A673 (cell line): ENCODE data around the gene PPP1R16B. TPM values are rescaled to one million over a fixed set of nuclear protein-coding genes. Genes with fewer than 3 reads are reported as not detected.

Source experiments
- BruUV-seq: library from RNA; stranded (reverse); fragments of 400-500 nt; replicated peaks from 2 replicates; lab custom pipeline; 2021; lab: Mats Ljungman, UMichigan
- CTCF ChIA-PET: fragments of 300-600 bp; sonication (Branson Sonifier 250); formaldehyde crosslinking; loops from one replicate; lab custom pipeline; 2022; ENCODE audit warnings: antibody characterized with exemption; lab: Charles Lee
- POLR2A ChIA-PET: fragments of 300-600 bp; sonication (Branson Sonifier 250); formaldehyde crosslinking; loops from one replicate; lab custom pipeline; 2022; ENCODE audit warnings: antibody characterized with exemption; ENCODE audit not compliant: low non-redundant PET; lab: Charles Lee
- DNase-seq: peaks from one replicate; pipeline ENCODE4 v3.0.0-alpha.2; 2015; ENCODE audit warnings: low spot score
- H3K27ac ChIP-seq: fragments of 200-600 bp; sonication (generic); 2 replicates; pipeline ENCODE4 v1.5.1; 2016; ENCODE audit warnings: mixed run types, low read depth, mild to moderate bottlenecking, mixed read lengths, antibody characterized with exemption, low read length; ENCODE audit not compliant: poor library complexity, severe bottlenecking
- H3K27me3 ChIP-seq: fragments of 200-600 bp; sonication (generic); replicated peaks from 2 replicates; pipeline ENCODE4 v1.6.1; 2017; ENCODE audit warnings: mixed run types, low read depth, mild to moderate bottlenecking, mixed read lengths, antibody characterized with exemption, low read length; ENCODE audit not compliant: insufficient read depth, poor library complexity
- H3K36me3 ChIP-seq: fragments of 200-600 bp; sonication (generic); 2 replicates; pipeline ENCODE4 v1.6.1; 2016; ENCODE audit warnings: mixed run types, mild to moderate bottlenecking, mixed read lengths, antibody characterized with exemption, low read length; ENCODE audit not compliant: insufficient read depth, poor library complexity, severe bottlenecking
- H3K4me1 ChIP-seq: fragments of 200-600 bp; sonication (generic); 2 replicates; pipeline ENCODE4 v1.6.1; 2017; ENCODE audit warnings: mixed run types, mild to moderate bottlenecking, mixed read lengths, antibody characterized with exemption, low read length; ENCODE audit not compliant: insufficient read depth, poor library complexity, severe bottlenecking
- H3K4me3 ChIP-seq: fragments of 200-600 bp; sonication (generic); 2 replicates; pipeline ENCODE4 v1.5.1; 2016; ENCODE audit warnings: low read depth, mixed run types, mild to moderate bottlenecking, mixed read lengths, low read length; ENCODE audit not compliant: poor library complexity, severe bottlenecking
- H3K9me3 ChIP-seq: fragments of 200-600 bp; sonication (generic); 2 replicates; pipeline ENCODE4 v1.6.1; 2016; ENCODE audit warnings: mixed run types, low read depth, mild to moderate bottlenecking, mixed read lengths, antibody characterized with exemption, low read length; ENCODE audit not compliant: poor library complexity, severe bottlenecking
- EZH2 ChIP-seq: fragments of 200-600 bp; sonication (generic); IDR thresholded peaks from 2 replicates; pipeline ENCODE4 v1.6.1; 2017; ENCODE audit warnings: borderline replicate concordance, low read depth, mild to moderate bottlenecking, mixed read lengths, antibody characterized with exemption, low read length; ENCODE audit not compliant: poor library complexity, severe bottlenecking
- intact Hi-C: fragments of 100-400 bp; cut with micrococcal nuclease; formaldehyde crosslinking; loops from one replicate; pipeline ENCODE4 v1.10.0; 2022; ENCODE audit not compliant: unreplicated experiment
- total RNA-seq: library from RNA; stranded (reverse); gene quantifications from 2 replicates; pipeline ENCODE4 v1.2.3, GENCODE V29; 2021
- TF ChIP-seq, protein P1 (sequence below): fragments of 300-800, 200-600 bp; sonication (generic); conservative IDR thresholded peaks from 2 replicates; pipeline ENCODE4 v1.5.1; 2017; ENCODE audit warnings: low read depth, mild to moderate bottlenecking, antibody characterized with exemption, low read length, moderate library complexity, mixed read lengths

The PPP1R16B gene
- total RNA-seq, 1 experiment from 2014 or later = 0.17 TPM

DNA sequence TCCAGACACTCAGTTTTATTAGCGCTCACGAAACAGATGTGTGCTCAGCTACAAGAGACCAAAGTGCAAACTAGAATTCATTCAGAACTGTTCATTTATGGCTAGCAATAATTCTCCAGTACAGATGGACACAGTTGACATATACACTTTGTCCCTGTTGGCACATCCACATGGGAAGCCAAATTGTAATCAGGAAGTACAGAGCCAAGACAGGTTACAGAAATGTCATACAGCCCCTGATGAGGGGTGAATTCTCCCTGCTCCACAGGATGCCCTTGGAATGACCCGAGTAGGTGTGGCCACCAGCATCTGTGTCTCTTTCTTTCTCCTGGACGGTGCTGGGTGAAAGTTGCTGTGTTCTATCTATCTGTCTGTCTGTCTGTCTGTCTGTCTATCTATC, 164.2 kb downstream of the PPP1R16B start:
- peaks cover 25% of the 10 kb centered on the region for H3K36me3 ChIP-seq
- ChIA-PET POLR2A (interaction anchor here (0.6 kb wide), 1 partner anchor 11 kb away, joined by 3 read pairs; no protein-coding TSS in a partner anchor), CTCF (no interaction called here)
- intact Hi-C loops = no loop called here
- TF ChIP-seq, protein P1, sequence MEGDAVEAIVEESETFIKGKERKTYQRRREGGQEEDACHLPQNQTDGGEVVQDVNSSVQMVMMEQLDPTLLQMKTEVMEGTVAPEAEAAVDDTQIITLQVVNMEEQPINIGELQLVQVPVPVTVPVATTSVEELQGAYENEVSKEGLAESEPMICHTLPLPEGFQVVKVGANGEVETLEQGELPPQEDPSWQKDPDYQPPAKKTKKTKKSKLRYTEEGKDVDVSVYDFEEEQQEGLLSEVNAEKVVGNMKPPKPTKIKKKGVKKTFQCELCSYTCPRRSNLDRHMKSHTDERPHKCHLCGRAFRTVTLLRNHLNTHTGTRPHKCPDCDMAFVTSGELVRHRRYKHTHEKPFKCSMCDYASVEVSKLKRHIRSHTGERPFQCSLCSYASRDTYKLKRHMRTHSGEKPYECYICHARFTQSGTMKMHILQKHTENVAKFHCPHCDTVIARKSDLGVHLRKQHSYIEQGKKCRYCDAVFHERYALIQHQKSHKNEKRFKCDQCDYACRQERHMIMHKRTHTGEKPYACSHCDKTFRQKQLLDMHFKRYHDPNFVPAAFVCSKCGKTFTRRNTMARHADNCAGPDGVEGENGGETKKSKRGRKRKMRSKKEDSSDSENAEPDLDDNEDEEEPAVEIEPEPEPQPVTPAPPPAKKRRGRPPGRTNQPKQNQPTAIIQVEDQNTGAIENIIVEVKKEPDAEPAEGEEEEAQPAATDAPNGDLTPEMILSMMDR = no peak
- no peak for TF ChIP-seq EZH2
- no peaks in the 10 kb centered on the region for H3K4me1 ChIP-seq
- no peaks in the 10 kb centered on the region for H3K27me3 ChIP-seq
- BruUV-seq = no TSS peak
- H3K27ac ChIP-seq = no peak overlapping the region
- H3K4me3 ChIP-seq = no peak overlapping the region
- H3K9me3 ChIP-seq = no peaks in the 10 kb centered on the region
- DNase-seq = no peak

DNA sequence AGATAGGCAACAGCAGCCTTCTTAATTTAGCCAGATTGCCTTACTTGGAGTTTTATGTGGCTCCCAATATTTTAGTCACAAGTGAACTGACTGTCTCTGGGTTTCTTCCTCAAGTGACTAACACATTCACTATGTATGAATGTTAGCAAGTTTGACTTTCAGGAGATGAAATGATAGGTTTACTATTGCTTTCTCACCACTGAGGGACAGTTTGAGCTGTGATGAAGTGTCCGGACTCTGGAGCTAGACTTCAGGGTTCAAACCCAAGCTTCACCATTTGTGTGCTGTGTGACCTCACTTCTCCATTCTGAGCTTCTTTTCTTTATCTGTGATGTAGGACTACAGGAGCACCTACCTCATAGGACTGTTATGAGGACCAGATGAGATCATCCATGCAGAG, 164.8 kb downstream of the PPP1R16B start:
- no peaks in the 10 kb centered on the region for H3K27me3 ChIP-seq
- no peak for DNase-seq
- BruUV-seq = no TSS peak
- H3K27ac ChIP-seq = no peak overlapping the region
- TF ChIP-seq EZH2 = no peak
- TF ChIP-seq, protein P1 = no peak
- H3K4me3 ChIP-seq = no peak overlapping the region
- ChIA-PET POLR2A (interaction anchor here (0.6 kb wide), 1 partner anchor 10 kb away, joined by 3 read pairs; no protein-coding TSS in a partner anchor), CTCF (no interaction called here)
- intact Hi-C loops = no loop called here
- no peaks in the 10 kb centered on the region for H3K4me1 ChIP-seq
- H3K36me3 ChIP-seq = peaks cover 25% of the 10 kb centered on the region
- H3K9me3 ChIP-seq = no peaks in the 10 kb centered on the region

Other genes starting within 250 kb of the PPP1R16B start
- not detected in 2 replicates for gene ADIG, start 224.5 kb upstream of the PPP1R16B start, total RNA-seq
- not detected in 2 replicates for gene ARHGAP40, start 203.9 kb upstream of the PPP1R16B start, total RNA-seq
- gene SLC32A1, start 81.2 kb upstream of the PPP1R16B start, total RNA-seq = not detected in 2 replicates
- gene ACTR5, start 57.2 kb upstream of the PPP1R16B start, total RNA-seq = 11.2 and 11.5 TPM in 2 replicates
- gene FAM83D, start 120.7 kb downstream of the PPP1R16B start, total RNA-seq = 67.2 and 74.0 TPM in 2 replicates
- 15.9 and 18.1 TPM in 2 replicates for gene DHX35, start 156.6 kb downstream of the PPP1R16B start, total RNA-seq